A673 (cell line): ENCODE results near the gene SVOP.

Experiments
- CTCF ChIP-seq: fragments of 300-800, 200-600 bp; sonication (generic); conservative IDR thresholded peaks from 2 replicates; pipeline ENCODE4 v1.5.1; 2017; ENCODE audit warnings: low read depth, mild to moderate bottlenecking, antibody characterized with exemption, low read length, moderate library complexity, mixed read lengths
- EZH2 ChIP-seq: fragments of 200-600 bp; sonication (generic); IDR thresholded peaks from 2 replicates; pipeline ENCODE4 v1.6.1; 2017; ENCODE audit warnings: borderline replicate concordance, low read depth, mild to moderate bottlenecking, mixed read lengths, antibody characterized with exemption, low read length; ENCODE audit not compliant: poor library complexity, severe bottlenecking

GRCh38 chr12:108914121-108914531 is 106.7 kb downstream of the SVOP start:
- no peak for TF ChIP-seq CTCF
- no peak for TF ChIP-seq EZH2
